Peyer's patch (tissue), 4 donors: ENCODE results near the gene FCGR3B.
"Not testable (repeated sequence)": the region's sequence is repeated elsewhere in the genome, so short reads cannot be mapped to it uniquely, and the experiment has no call there.

ENCODE experiments used
- CTCF ChIP-seq, 6 experiments: fragments of 450-650 bp in 4 of 6; fragments of 200-600 bp in 2 of 6; sonication (generic) in 1 of 6; IDR thresholded peaks; one replicate each; pipeline ENCODE4 v1.5.1; 2017 to 2019; ENCODE audit warnings: antibody characterized with exemption in 6 of 6, mild to moderate bottlenecking in 3 of 6, moderate library complexity in 1 of 6
- POLR2A ChIP-seq, 2 donors: fragments of 450-650 bp; IDR thresholded peaks; one replicate each; pipeline ENCODE4 v1.5.1; 2017; ENCODE audit warnings: antibody characterized with exemption in 2 of 2, mild to moderate bottlenecking in 2 of 2, moderate library complexity in 2 of 2

- not testable (repeated sequence) for TF ChIP-seq POLR2A, CTCF (IDR thresholded peaks at IDR 0.05)
Observed at GRCh38 chr1:161644855-161645254, 13.9 kb upstream of the FCGR3B start.
